GM23338 (cell line): ENCODE measurements around the gene OSBPL1A. TPM values are rescaled to one million over a fixed set of nuclear protein-coding genes. Genes with fewer than 3 reads are reported as not detected.

ENCODE experiments used
- ATAC-seq: fragments of 200-7000 bp; cut with Tn5 transposase; 3 replicates; pipeline ENCODE4 v1.9.1; 2020
- DNase-seq: peaks from one replicate; pipeline ENCODE4 v3.0.0-alpha.2; 2015; ENCODE audit warnings: low spot score
- H2AFZ ChIP-seq: fragments of 200-600 bp; sonication (generic); 2 replicates; pipeline ENCODE4 v1.8.0; 2016; ENCODE audit warnings: antibody characterized with exemption, mild to moderate bottlenecking, moderate library complexity
- H3F3A ChIP-seq: fragments of 200-600 bp; sonication (generic); replicated peaks from 2 replicates; pipeline ENCODE4 v1.8.0; 2017; ENCODE audit warnings: antibody characterized with exemption, mixed run types, low read depth
- H3K27ac ChIP-seq: fragments of 200-600 bp; sonication (generic); 2 replicates; pipeline ENCODE4 v1.6.1; 2016; ENCODE audit warnings: low read depth
- H3K27me3 ChIP-seq: fragments of 200-600 bp; sonication (generic); 2 replicates; pipeline ENCODE4 v1.8.0; 2016; ENCODE audit warnings: mild to moderate bottlenecking, mixed run types, moderate library complexity; ENCODE audit not compliant: insufficient read depth
- H3K36me3 ChIP-seq: fragments of 200-600 bp; sonication (generic); 2 replicates; pipeline ENCODE4 v1.8.0; 2016; ENCODE audit warnings: mild to moderate bottlenecking; ENCODE audit not compliant: insufficient read depth
- H3K4me1 ChIP-seq: fragments of 200-600 bp; sonication (generic); 2 replicates; pipeline ENCODE4 v1.8.0; 2016; ENCODE audit warnings: mild to moderate bottlenecking, moderate library complexity; ENCODE audit not compliant: insufficient read depth
- H3K4me2 ChIP-seq: fragments of 200-600 bp; sonication (generic); 2 replicates; pipeline ENCODE4 v1.7.1; 2017; ENCODE audit warnings: mixed run types
- H3K4me3 ChIP-seq: fragments of 200-600 bp; sonication (generic); 2 replicates; pipeline ENCODE4 v1.6.1; 2016; ENCODE audit warnings: mixed run types
- H3K79me2 ChIP-seq: fragments of 200-600 bp; sonication (generic); replicated peaks from 2 replicates; pipeline ENCODE4 v1.8.0; 2017; ENCODE audit warnings: mild to moderate bottlenecking; ENCODE audit not compliant: insufficient read depth
- H3K9me2 ChIP-seq: fragments of 200-600 bp; sonication (generic); 2 replicates; pipeline ENCODE4 v1.8.0; 2017; ENCODE audit not compliant: insufficient read depth
- H4K20me1 ChIP-seq: fragments of 200-600 bp; sonication (generic); replicated peaks from 2 replicates; pipeline ENCODE4 v1.8.0; 2017; ENCODE audit warnings: mild to moderate bottlenecking; ENCODE audit not compliant: insufficient read depth
- H3K27ac Mint-ChIP-seq: 2 replicates; pipeline ENCODE4 v1.8.0; 2020; ENCODE audit warnings: inconsistent platforms, mild to moderate bottlenecking, moderate library complexity, mixed read lengths
- H3K27me3 Mint-ChIP-seq: 3 replicates; pipeline ENCODE4 v1.8.0; 2022; ENCODE audit warnings: low read depth, mild to moderate bottlenecking, moderate library complexity, mixed read lengths, inconsistent platforms; ENCODE audit not compliant: insufficient read depth, poor library complexity
- H3K36me3 Mint-ChIP-seq: 3 replicates; pipeline ENCODE4 v1.8.0; 2021; ENCODE audit warnings: low read depth, mild to moderate bottlenecking, inconsistent platforms, moderate library complexity, mixed read lengths
- H3K4me1 Mint-ChIP-seq: 3 replicates; pipeline ENCODE4 v1.8.0; 2020; ENCODE audit warnings: mild to moderate bottlenecking, inconsistent platforms, mixed read lengths
- H3K4me3 Mint-ChIP-seq: 3 replicates; pipeline ENCODE4 v1.8.0; 2021; ENCODE audit warnings: moderate library complexity, mild to moderate bottlenecking, inconsistent platforms, mixed read lengths
- H3K9me3 Mint-ChIP-seq: 3 replicates; pipeline ENCODE4 v1.8.0; 2020; ENCODE audit warnings: moderate library complexity, mild to moderate bottlenecking, inconsistent platforms, mixed read lengths
- CREB1 ChIP-seq: fragments of 250-450 bp; sonication (Bioruptor Pico); IDR thresholded peaks from 2 replicates; pipeline ENCODE4 v1.5.0; 2020; ENCODE audit warnings: low read depth, mild to moderate bottlenecking, moderate library complexity
- EZH2 ChIP-seq: fragments of 200-600 bp; sonication (generic); IDR thresholded peaks from one replicate; pipeline ENCODE4 v1.8.0; 2017; ENCODE audit warnings: antibody characterized with exemption, mild to moderate bottlenecking, low read depth; ENCODE audit not compliant: unreplicated experiment
- EZH2phosphoT487 ChIP-seq: fragments of 200-600 bp; sonication (generic); IDR thresholded peaks from one replicate; pipeline ENCODE4 v1.8.1; 2018; ENCODE audit warnings: antibody characterized with exemption; ENCODE audit not compliant: unreplicated experiment
- NANOG ChIP-seq: IDR thresholded peaks from 2 replicates; pipeline ENCODE4 v1.6.1; 2016; ENCODE audit warnings: antibody characterized with exemption, borderline replicate concordance
- POLR2AphosphoS5 ChIP-seq: IDR thresholded peaks from 2 replicates; pipeline ENCODE4 v1.6.1; 2016; ENCODE audit warnings: antibody characterized with exemption, low read depth
- STAT1 ChIP-seq: IDR thresholded peaks from one replicate; pipeline ENCODE4 v1.6.1; 2016; ENCODE audit warnings: antibody characterized with exemption; ENCODE audit not compliant: unreplicated experiment
- ZNF114 ChIP-seq: fragments of 250-450 bp; sonication (Bioruptor Pico); IDR thresholded peaks from 2 replicates; pipeline ENCODE4 v1.5.0; 2020; ENCODE audit warnings: mild to moderate bottlenecking, moderate library complexity
- ZNF331 ChIP-seq: fragments of 250-450 bp; sonication (Bioruptor Pico); IDR thresholded peaks from 2 replicates; pipeline ENCODE4 v1.5.0; 2020; ENCODE audit warnings: low read depth, mild to moderate bottlenecking, moderate library complexity
- polyA plus RNA-seq: library from polyadenylated mRNA; unstranded; fragments of >200 nt; fragmentation: Nextera tagmentation; extraction: Ambion mirVana; gene quantifications from 2 replicates; pipeline ENCODE4 v1.2.1, GENCODE V29; 2016
- total RNA-seq: library from RNA; depleted of rRNA; stranded (reverse); fragments of >200 nt; shearing (Covaris generic); gene quantifications from 2 replicates; pipeline ENCODE4 v1.2.3, GENCODE V29; 2014
- TF ChIP-seq, protein P1 (sequence below), 2 experiments: fragments of 200-600 bp in 1 of 2; sonication (generic) in 1 of 2; conservative IDR thresholded peaks; 2 replicates each; pipeline versions ENCODE4 v1.5.1 to v1.6.1; 2016 to 2017; ENCODE audit warnings: antibody characterized with exemption in 2 of 2, low read depth in 2 of 2, mild to moderate bottlenecking in 2 of 2, moderate library complexity in 1 of 2
- TF ChIP-seq, protein P2 (sequence below): IDR thresholded peaks from one replicate; pipeline ENCODE4 v1.6.1; 2018; ENCODE audit warnings: antibody characterized with exemption; ENCODE audit not compliant: unreplicated experiment

Gene OSBPL1A
- total and polyA plus RNA-seq, 2 experiments from 2014 or later = 55.6 to 71.4 TPM

DNA sequence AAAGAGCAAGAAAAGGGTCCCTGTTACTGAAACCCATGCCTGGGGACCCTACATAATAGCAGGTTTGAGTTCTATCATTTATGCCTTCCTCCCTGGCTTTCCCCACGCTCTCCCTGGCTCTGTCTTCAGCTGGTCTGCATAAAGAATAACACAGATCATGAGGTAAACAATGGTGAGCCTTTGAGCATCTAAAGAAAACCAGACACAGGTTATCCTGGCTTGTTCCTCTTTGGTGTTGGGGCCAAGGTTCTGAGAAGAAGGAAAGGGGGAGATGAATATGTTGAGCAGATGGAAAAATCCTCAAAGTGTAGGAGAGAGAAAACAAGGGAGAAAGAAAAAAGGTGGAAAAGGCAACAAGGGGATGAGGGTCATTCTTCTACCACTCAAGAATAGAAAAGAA lies 131.5 kb downstream of the OSBPL1A start:
- Mint-ChIP-seq H3K27me3 (no peaks in the 10 kb centered on the region), H3K27ac (peak overlapping the region; percentile 56), H3K4me1 (peaks cover 50% of the 10 kb centered on the region), H3K9me3 (no peaks in the 10 kb centered on the region), H3K36me3 (peaks cover 6% of the 10 kb centered on the region; the same call in 2 of the 3 replicates), H3K4me3 (peak overlapping the region; percentile 9)
- Histone ChIP-seq H3K4me1 (peaks cover 32% of the 10 kb centered on the region), H3F3A (no peaks in the 10 kb centered on the region), H2AFZ (no peak overlapping the region), H3K36me3 (no peaks in the 10 kb centered on the region), H3K27me3 (no peaks in the 10 kb centered on the region), H3K4me2 (peak overlapping the region; percentile 59), H3K79me2 (peaks cover 85% of the 10 kb centered on the region), H3K27ac (peak overlapping the region; percentile 69), H3K9me2 (no peaks in the 10 kb centered on the region), H3K4me3 (0 out of 2 replicates have a peak overlapping the region, but pooled peaks have one; percentile 19), H4K20me1 (no peaks in the 10 kb centered on the region; the same call in 1 of the 2 replicates)
- TF ChIP-seq EZH2phosphoT487 (no peak), STAT1 (no peak), NANOG (no peak), POLR2AphosphoS5 (no peak), EZH2 (no peak), ZNF114 (CRISPR knock-in tag) (no peak)
- TF ChIP-seq, protein P1, sequence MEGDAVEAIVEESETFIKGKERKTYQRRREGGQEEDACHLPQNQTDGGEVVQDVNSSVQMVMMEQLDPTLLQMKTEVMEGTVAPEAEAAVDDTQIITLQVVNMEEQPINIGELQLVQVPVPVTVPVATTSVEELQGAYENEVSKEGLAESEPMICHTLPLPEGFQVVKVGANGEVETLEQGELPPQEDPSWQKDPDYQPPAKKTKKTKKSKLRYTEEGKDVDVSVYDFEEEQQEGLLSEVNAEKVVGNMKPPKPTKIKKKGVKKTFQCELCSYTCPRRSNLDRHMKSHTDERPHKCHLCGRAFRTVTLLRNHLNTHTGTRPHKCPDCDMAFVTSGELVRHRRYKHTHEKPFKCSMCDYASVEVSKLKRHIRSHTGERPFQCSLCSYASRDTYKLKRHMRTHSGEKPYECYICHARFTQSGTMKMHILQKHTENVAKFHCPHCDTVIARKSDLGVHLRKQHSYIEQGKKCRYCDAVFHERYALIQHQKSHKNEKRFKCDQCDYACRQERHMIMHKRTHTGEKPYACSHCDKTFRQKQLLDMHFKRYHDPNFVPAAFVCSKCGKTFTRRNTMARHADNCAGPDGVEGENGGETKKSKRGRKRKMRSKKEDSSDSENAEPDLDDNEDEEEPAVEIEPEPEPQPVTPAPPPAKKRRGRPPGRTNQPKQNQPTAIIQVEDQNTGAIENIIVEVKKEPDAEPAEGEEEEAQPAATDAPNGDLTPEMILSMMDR (conservative IDR thresholded peaks at IDR 0.05; ENCODE audit: low read depth in 2 of 2) = no peak
- DNase-seq (no peak), ATAC-seq (peak; percentile 32)

DNA sequence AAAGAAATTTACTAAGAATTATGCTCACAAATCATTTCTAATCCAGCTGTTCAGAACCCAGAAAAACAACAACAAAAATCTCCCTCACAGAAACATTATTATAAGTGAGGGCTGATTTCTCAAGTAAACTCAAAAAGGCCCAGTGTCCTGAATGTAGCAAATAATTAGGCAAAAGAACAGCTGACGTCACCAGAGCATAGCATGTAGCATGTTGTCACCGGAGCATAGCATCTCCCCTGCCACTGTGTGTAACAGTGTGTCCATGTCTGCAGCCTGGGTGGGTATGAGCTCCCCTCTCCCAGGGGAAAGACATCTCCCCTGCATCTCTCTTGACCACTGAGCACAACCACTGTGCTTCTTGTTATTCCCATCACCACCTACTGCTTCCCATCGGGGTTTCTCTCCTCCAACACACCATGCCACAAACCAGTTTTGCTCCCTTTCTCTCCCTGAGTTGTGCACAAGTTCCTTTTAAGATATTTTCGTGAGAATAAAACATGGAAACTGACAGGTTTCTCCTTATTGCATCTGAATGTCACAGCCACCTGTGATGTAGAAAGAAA lies 132.0 kb downstream of the OSBPL1A start:
- Mint-ChIP-seq H3K4me1 (peaks cover 45% of the 10 kb centered on the region), H3K36me3 (peaks cover 6% of the 10 kb centered on the region; the same call in 2 of the 3 replicates), H3K4me3 (peak overlapping the region; percentile 6; the same call in 1 of the 3 replicates), H3K27ac (peak overlapping the region; percentile 56), H3K27me3 (no peaks in the 10 kb centered on the region), H3K9me3 (no peaks in the 10 kb centered on the region)
- Histone ChIP-seq H2AFZ (no peak overlapping the region), H4K20me1 (no peaks in the 10 kb centered on the region; the same call in 1 of the 2 replicates), H3K4me2 (peak overlapping the region; percentile 59), H3K27me3 (no peaks in the 10 kb centered on the region), H3K9me2 (no peaks in the 10 kb centered on the region), H3K36me3 (no peaks in the 10 kb centered on the region), H3K79me2 (peaks cover 85% of the 10 kb centered on the region), H3K4me3 (no peak overlapping the region), H3K27ac (peak overlapping the region; percentile 69), H3K4me1 (peaks cover 30% of the 10 kb centered on the region), H3F3A (no peaks in the 10 kb centered on the region)
- ATAC-seq = peak; percentile 84
- no peak for DNase-seq
- TF ChIP-seq EZH2phosphoT487 = no peak
- no peak for TF ChIP-seq CREB1 (CRISPR knock-in tag)
- TF ChIP-seq ZNF114 (CRISPR knock-in tag) = no peak
- TF ChIP-seq, protein P2, sequence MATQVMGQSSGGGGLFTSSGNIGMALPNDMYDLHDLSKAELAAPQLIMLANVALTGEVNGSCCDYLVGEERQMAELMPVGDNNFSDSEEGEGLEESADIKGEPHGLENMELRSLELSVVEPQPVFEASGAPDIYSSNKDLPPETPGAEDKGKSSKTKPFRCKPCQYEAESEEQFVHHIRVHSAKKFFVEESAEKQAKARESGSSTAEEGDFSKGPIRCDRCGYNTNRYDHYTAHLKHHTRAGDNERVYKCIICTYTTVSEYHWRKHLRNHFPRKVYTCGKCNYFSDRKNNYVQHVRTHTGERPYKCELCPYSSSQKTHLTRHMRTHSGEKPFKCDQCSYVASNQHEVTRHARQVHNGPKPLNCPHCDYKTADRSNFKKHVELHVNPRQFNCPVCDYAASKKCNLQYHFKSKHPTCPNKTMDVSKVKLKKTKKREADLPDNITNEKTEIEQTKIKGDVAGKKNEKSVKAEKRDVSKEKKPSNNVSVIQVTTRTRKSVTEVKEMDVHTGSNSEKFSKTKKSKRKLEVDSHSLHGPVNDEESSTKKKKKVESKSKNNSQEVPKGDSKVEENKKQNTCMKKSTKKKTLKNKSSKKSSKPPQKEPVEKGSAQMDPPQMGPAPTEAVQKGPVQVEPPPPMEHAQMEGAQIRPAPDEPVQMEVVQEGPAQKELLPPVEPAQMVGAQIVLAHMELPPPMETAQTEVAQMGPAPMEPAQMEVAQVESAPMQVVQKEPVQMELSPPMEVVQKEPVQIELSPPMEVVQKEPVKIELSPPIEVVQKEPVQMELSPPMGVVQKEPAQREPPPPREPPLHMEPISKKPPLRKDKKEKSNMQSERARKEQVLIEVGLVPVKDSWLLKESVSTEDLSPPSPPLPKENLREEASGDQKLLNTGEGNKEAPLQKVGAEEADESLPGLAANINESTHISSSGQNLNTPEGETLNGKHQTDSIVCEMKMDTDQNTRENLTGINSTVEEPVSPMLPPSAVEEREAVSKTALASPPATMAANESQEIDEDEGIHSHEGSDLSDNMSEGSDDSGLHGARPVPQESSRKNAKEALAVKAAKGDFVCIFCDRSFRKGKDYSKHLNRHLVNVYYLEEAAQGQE = no peak
- no peak for TF ChIP-seq EZH2
- TF ChIP-seq ZNF331 (CRISPR knock-in tag) = no peak
- no peak for TF ChIP-seq NANOG
